ENCODE data around the gene INSIG2.

The INSIG2 gene

GRCh38 chr2:118128826-118129225, 40.6 kb downstream of the INSIG2 start:
- no peak overlapping the region for H3K4me3 ChIP-seq (ENCODE audit: low read depth, low read length)
- in situ Hi-C loops (cut with HindIII; ENCODE audit: low sequenced_read_pairs) = no loop called here
- no peak for DNase-seq (ENCODE audit: low read depth)
- TF ChIP-seq CTCF (IDR thresholded peaks at IDR 0.05; ENCODE audit: low read depth, low read length, missing control alignments) = no peak

- no peak for TF ChIP-seq CTCF (IDR thresholded peaks at IDR 0.05; ENCODE audit: low read depth, low read length, missing control alignments)
- in situ Hi-C loops (cut with HindIII; ENCODE audit: low sequenced_read_pairs) = no loop called here
- no peak for DNase-seq (ENCODE audit: low read depth)
- H3K4me3 ChIP-seq (ENCODE audit: low read depth, low read length) = no peak overlapping the region
Observed at GRCh38 chr2:118130385-118130784, 42.1 kb downstream of the INSIG2 start.

- no peak for TF ChIP-seq CTCF (IDR thresholded peaks at IDR 0.05; ENCODE audit: low read depth, low read length, missing control alignments)
- in situ Hi-C loops (cut with HindIII; ENCODE audit: low sequenced_read_pairs) = no loop called here
- DNase-seq (ENCODE audit: low read depth) = no peak
- H3K4me3 ChIP-seq (ENCODE audit: low read depth, low read length) = no peak overlapping the region
Observed at GRCh38 chr2:118131771-118132170, 43.5 kb downstream of the INSIG2 start.

GRCh38 chr2:118133916-118134315, 45.6 kb downstream of the INSIG2 start:
- H3K4me3 ChIP-seq (ENCODE audit: low read depth, low read length) = no peak overlapping the region
- no peak for TF ChIP-seq CTCF (IDR thresholded peaks at IDR 0.05; ENCODE audit: low read depth, low read length, missing control alignments)
- no peak for DNase-seq (ENCODE audit: low read depth)
- in situ Hi-C loops (cut with HindIII; ENCODE audit: low sequenced_read_pairs) = no loop called here

GRCh38 chr2:118134650-118135049, 46.4 kb downstream of the INSIG2 start:
- no peak for TF ChIP-seq CTCF (IDR thresholded peaks at IDR 0.05; ENCODE audit: low read depth, low read length, missing control alignments)
- in situ Hi-C loops (cut with HindIII; ENCODE audit: low sequenced_read_pairs) = no loop called here
- DNase-seq (ENCODE audit: low read depth) = no peak
- H3K4me3 ChIP-seq (ENCODE audit: low read depth, low read length) = no peak overlapping the region

GRCh38 chr2:118145207-118145606, 56.9 kb downstream of the INSIG2 start:
- in situ Hi-C loops (cut with HindIII; ENCODE audit: low sequenced_read_pairs) = no loop called here
- no peak overlapping the region for H3K4me3 ChIP-seq (ENCODE audit: low read depth, low read length)
- DNase-seq (ENCODE audit: low read depth) = no peak
- no peak for TF ChIP-seq CTCF (IDR thresholded peaks at IDR 0.05; ENCODE audit: low read depth, low read length, missing control alignments)

GRCh38 chr2:118145806-118146205, 57.5 kb downstream of the INSIG2 start:
- in situ Hi-C loops (cut with HindIII; ENCODE audit: low sequenced_read_pairs) = no loop called here
- no peak overlapping the region for H3K4me3 ChIP-seq (ENCODE audit: low read depth, low read length)
- no peak for TF ChIP-seq CTCF (IDR thresholded peaks at IDR 0.05; ENCODE audit: low read depth, low read length, missing control alignments)
- no peak for DNase-seq (ENCODE audit: low read depth)

Measured in astrocyte of the cerebellum (primary cell).